Measurements from ENCODE around the gene KRT73. TPM values are rescaled to one million over a fixed set of nuclear protein-coding genes. Genes with fewer than 3 reads are reported as not detected.

The KRT73 gene
- total RNA-seq, 1 experiment from 2014 or later, result not detected

GRCh38 chr12:52617403-52617785 is 965 bp downstream of the KRT73 start:
- H3K27me3 Mint-ChIP-seq (ENCODE audit: low read depth), result peaks cover 19% of the 10 kb centered on the region
- WGBS (ENCODE audit: extremely low coverage, insufficient read length, low lambda C conversion rate), result no CpG with 5 or more reads among the region's 7 CpGs
- H3K27me3 ChIP-seq (ENCODE audit: insufficient read depth, low read length), result no peaks in the 10 kb centered on the region

More at GRCh38 chr12:52617403-52617785, 965 bp downstream of the KRT73 start:
- H3K4me1 ChIP-seq (ENCODE audit: insufficient read depth, low read length), result no peaks in the 10 kb centered on the region
- H4K20me1 ChIP-seq (ENCODE audit: control insufficient read depth, insufficient read depth, insufficient read length), result no peaks in the 10 kb centered on the region
- no peak overlapping the region for H4K5ac ChIP-seq (ENCODE audit: insufficient read length, low read depth, low read length)
- no peaks in the 10 kb centered on the region for H3K23me2 ChIP-seq (ENCODE audit: insufficient read length, low read depth, low read length, poor library complexity, severe bottlenecking)
- no peak overlapping the region for H4K8ac ChIP-seq (replicated peaks; ENCODE audit: insufficient read length, low read depth, low read length)
- no peak overlapping the region for H3K27ac ChIP-seq (ENCODE audit: insufficient read length, low read depth, low read length)
- no peak overlapping the region for H3K4me2 ChIP-seq (ENCODE audit: insufficient read depth, insufficient read length, low read length)
- no peaks in the 10 kb centered on the region for H3K79me1 ChIP-seq (ENCODE audit: insufficient read depth, low read depth, low read length, poor library complexity, severe bottlenecking)
- no peak overlapping the region for H2BK12ac ChIP-seq (ENCODE audit: insufficient read length, low read depth, low read length)
- no peaks in the 10 kb centered on the region for H3K36me3 Mint-ChIP-seq (ENCODE audit: insufficient read depth in 1 of 3, low read depth in 3 of 3)
- H3K27ac Mint-ChIP-seq, result no peak overlapping the region; a peak in 1 of 7 replicates
- peak; percentile 26 for DNase-seq
- no peaks in the 10 kb centered on the region for H3K9me3 ChIP-seq (ENCODE audit: control insufficient read depth, low read depth, low read length)
- H2BK120ac ChIP-seq (ENCODE audit: low read depth, low read length, poor library complexity, severe bottlenecking), result no peak overlapping the region
- no peak overlapping the region for H3K4me3 Mint-ChIP-seq
- H3K9me3 Mint-ChIP-seq, result no peaks in the 10 kb centered on the region
- no peak overlapping the region for H2BK5ac ChIP-seq (ENCODE audit: insufficient read length, low read length)
- no peak overlapping the region for H3K18ac ChIP-seq (ENCODE audit: insufficient read length, low read depth, low read length)
- H2BK20ac ChIP-seq (ENCODE audit: low read depth, low read length, poor library complexity, severe bottlenecking), result no peak overlapping the region
- H2AK5ac ChIP-seq (ENCODE audit: insufficient read length, low read length), result no peak overlapping the region
- H3K4ac ChIP-seq (ENCODE audit: low read depth, low read length), result no peak overlapping the region
- no peak overlapping the region for H3K9ac ChIP-seq (ENCODE audit: extremely low read depth, insufficient read length, low read length)
- no peak overlapping the region for H3K56ac ChIP-seq (ENCODE audit: insufficient read length, low read depth, low read length)
- H3K79me2 ChIP-seq (ENCODE audit: insufficient read depth, low read length), result no peaks in the 10 kb centered on the region
- H3T11ph ChIP-seq (ENCODE audit: low read length), result no peak overlapping the region
- no peak overlapping the region for H4K91ac ChIP-seq (ENCODE audit: insufficient read length, low read depth, low read length)
- no peak overlapping the region for H2BK15ac ChIP-seq (ENCODE audit: low read depth, low read length)
- H2AFZ ChIP-seq (ENCODE audit: low read length), result no peak overlapping the region
- H3K14ac ChIP-seq (ENCODE audit: insufficient read depth, low read length), result no peak overlapping the region
- H3K23ac ChIP-seq (ENCODE audit: insufficient read length, low read depth, low read length), result no peak overlapping the region
- H3K4me1 Mint-ChIP-seq, result peaks cover 6 to 8% of the 10 kb centered on the region in 2 experiments; a peak in 3 of 4 replicates
- TF ChIP-seq CTCF (conservative IDR thresholded peaks at IDR 0.05), result no peak
